RCC 7860 (cell line): ENCODE data around the gene NMS.

Experiments
- DNase-seq: peaks from one replicate; pipeline ENCODE4 v3.0.0-alpha.2; 2015; ENCODE audit warnings: low spot score
- FAIRE-seq: peaks from 2 replicates; lab custom pipeline; 2012; peaks lifted over from hg19 to GRCh38; lab: Jason Lieb, UNC

The NMS gene

DNA sequence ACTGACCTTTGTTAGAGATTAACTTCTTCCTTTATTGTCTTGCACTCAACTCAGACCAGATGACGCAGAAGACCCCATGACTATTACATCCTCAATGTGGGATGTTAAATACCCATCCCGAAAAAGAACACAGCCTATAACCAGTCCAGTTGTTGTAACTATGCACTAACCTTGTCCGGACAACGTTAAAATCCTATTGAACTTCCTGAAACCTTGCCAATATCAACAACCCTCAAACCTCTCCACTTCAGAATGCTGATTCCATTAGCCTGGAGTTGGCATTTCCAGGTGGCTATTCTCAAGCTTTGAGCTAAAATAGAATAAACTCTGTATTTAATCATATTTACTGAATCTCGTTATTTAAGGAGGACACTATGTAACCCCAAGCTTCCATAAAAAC, 13.6 kb downstream of the NMS start:
- no peak for FAIRE-seq
- no peak for DNase-seq

DNA sequence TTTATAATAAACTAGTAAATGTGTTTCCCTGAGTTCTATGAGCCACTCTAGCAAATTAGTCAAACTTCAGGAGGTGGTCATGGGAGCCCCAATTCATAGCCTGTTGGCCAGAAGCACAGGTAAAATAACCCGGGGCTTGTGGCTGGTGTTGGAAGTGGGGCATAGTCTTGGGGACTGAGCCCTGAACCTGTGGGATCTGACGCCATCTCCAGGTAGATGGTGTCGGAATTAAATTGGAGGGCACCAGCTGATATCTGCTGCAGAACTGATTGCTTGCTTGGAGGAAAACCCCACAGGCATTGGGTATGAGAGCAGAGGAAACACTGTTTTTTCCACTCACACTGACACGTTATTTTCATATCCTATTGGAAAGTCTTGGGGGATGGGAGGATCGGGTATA, 14.1 kb downstream of the NMS start:
- DNase-seq (no peak), FAIRE-seq (no peak)

DNA sequence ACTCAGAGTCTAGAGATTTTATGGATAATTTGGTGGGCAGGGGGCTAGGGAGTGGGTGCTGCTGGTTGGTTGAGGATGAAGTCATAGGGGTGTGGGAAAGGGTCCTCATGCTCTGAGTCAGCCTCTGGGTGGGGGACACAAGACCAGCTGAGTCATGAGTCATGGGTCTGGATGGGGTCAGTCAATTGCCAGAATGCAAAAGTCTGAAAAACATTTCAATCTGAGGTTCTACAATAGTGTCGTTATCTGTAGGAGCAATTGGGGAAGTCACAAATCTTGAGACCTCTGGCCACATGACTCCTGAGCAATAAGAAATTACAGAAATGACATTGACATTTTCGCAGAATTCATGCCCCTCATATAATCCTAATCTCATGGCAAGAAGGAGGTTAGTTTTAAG, 15.1 kb downstream of the NMS start:
- DNase-seq (no peak), FAIRE-seq (no peak)

DNA sequence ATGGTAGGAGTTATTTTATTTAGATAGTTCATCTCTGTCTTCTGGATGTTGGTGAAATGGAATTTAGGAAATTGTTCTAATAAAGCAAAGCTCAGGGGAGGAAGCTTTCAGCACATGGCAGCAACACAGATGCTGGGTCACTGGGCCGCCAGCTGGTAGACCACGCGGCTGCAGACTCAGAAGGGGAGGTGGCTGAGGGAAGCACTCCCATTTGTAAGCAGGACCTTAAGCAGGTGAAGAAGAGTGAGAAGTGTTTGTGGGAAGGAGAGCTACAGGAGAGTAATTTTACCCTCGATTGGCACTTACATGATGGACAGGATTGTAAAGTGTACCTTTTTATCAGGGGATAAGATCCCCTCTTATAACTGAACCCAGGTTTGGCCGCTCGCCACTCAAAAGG, 24.4 kb downstream of the NMS start:
- DNase-seq (no peak), FAIRE-seq (no peak)

DNA sequence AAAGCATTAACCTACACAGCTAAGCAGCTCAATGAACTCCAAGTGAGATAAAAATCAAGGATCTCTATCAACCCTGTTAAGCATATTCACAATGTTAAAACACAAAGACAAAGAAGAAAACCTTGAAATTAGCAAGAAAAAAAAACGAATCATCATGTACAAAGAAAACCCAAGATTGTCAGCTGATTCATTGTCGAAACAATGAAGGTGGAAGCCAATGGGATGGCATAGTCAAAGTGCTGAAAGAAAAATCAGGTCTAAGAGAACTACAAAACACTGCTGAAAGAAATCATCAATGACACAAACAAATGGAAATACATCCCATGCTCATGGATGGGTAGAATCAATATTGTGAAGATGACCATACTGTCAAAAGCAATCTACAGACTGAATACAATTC, 32.5 kb downstream of the NMS start:
- no peak for FAIRE-seq
- DNase-seq, result no peak

DNA sequence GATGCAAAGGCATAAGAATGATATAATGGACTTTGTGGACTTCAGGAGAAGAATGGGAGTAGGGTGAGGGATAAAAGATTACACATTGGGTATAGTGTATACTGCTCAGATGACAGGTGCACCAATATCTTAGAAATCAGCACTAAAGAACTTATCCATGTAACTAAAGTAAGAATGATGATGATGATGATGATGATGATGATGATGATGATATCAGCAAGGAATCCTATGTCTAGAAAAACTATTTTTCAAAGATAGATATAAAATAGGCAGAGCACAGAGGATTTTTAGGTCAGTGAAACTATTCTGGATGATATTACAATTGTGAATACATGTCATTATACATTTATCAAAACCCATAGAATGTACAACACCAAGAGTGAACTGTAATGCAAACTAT, 34.3 kb downstream of the NMS start:
- DNase-seq, result no peak
- FAIRE-seq, result no peak

DNA sequence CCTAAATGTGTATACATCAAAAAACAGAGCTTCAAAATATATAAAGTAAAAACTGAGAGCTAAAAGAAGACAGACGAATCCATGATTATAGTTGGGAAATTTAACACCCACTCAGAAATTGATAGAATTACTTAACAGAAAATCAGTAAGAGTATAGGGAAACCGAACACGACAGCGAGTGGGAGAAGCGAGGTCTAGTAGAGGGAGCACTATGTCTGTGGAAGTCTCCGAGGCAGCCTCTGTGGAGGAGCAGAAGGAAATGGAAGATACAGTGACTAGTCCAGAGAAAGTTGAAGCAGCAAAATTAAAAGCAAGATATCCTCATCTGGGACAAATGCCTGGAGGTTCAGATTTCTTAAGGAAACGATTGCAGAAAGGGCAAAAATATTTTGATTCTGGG, 38.8 kb downstream of the NMS start:
- no peak for DNase-seq
- FAIRE-seq, result no peak

DNA sequence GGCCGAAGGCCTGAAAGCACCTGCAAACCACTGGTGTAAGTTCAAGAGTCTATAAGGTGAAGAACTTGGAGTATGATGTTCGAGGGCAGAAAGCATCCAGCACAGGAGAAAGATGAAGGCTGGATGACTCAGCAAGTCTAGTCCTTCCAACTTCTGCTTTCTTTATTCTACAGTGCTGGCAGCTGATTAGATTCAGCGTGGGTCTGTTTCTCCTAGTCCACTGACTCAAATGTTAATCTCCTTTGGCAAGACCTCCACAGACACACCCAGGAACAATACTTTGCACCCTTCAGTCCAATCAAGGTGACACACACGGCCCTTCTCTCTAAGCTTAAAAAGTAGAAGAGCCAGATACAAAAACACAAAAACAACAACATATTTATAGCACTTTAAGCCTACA, 43.4 kb downstream of the NMS start:
- DNase-seq (no peak), FAIRE-seq (no peak)

DNA sequence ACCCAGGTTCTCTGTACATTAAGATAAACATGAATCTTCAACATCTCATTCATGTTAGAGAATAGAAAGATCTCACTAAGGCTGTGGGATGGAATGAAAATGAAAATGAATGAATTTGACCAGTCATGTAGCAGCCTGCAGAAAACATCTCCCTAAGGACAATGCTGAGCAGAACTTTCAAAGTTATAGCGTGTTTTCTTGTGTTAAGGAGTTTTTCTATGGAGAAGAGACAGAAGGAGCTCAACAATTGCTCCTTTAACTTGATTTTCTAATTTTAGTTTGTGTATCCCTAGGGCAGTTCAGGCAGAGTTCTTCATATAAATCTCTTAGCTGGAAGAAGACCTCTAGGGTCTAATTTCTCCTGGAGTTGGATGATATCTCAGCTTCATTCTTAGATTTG, 47.3 kb downstream of the NMS start:
- no peak for DNase-seq
- FAIRE-seq, result no peak

DNA sequence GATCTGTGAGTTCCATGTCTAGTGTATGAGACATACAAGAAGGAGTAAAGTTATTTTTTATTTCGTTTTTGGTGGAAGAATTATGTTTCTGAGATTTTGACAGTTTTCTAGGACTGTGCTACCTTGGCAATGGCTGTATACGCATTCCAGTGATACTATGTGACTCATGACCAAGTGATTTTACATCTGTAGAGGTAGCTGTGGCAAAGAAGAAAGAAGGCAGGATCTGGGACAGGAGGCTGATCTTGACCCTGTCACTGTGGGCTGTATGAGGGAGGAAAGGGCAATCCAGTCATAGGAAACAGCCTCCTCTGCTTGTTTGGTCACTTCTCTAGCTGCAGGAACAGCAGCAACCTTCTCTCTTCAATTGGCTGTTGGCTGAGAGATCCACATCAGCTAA, 48.5 kb downstream of the NMS start:
- DNase-seq (no peak), FAIRE-seq (no peak)

DNA sequence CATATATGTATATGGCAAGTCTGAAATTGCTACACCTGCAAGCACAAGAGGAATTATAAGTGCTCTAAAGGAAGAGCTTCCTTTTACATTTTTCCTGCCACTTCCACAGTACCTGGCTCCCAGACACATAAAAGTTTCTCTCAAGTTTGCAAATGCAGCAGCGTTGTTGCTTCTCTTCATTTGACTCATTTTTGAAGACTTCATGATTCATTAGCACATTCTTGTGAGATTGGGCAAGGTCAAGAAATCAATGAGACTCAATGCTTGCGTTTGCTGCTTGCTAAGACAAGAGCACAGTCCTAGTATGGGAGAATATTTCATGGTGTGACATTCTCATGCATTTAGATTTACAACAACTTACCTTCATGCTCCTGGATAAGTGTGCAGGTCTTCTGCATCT, 49.9 kb downstream of the NMS start:
- FAIRE-seq (no peak), DNase-seq (no peak)

DNA sequence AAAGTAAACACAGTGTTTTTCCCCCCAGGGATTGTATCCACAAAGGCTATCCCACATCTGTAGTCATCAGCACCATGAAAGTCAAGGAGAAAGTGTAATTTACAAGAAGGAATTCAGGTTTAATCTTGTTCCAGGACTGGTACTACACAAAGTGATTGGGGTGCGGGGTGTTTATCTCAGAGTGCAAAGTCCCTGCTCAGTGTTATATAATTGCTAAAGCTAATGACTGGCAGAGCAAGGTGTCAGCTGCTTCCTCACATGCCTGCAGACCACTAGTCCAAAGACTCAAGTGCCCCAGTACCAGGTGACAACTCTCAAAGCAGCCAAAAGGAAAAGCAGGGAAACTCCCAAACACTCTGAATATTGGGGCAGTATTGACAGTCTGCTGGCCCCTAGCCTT, 52.1 kb downstream of the NMS start:
- FAIRE-seq (no peak), DNase-seq (no peak)

DNA sequence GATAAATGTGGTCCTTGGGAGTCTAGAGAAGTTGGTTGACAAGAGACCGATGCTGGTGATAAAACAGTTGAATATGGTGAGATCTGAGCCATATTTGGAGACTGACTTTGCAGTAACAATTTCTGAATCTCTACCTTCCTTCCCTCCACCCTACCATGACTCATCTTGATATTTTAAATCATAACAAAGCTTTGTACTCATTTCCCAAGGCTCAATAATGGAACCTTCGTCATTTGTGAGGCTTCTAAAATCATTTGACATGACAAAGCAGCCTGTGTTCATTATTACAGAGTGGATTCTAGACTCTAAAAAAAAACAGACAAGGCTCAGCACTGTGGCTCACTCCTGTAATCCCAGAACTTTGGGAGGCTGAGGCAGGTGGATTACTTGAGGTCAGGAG, 54.0 kb downstream of the NMS start:
- DNase-seq, result no peak
- no peak for FAIRE-seq

DNA sequence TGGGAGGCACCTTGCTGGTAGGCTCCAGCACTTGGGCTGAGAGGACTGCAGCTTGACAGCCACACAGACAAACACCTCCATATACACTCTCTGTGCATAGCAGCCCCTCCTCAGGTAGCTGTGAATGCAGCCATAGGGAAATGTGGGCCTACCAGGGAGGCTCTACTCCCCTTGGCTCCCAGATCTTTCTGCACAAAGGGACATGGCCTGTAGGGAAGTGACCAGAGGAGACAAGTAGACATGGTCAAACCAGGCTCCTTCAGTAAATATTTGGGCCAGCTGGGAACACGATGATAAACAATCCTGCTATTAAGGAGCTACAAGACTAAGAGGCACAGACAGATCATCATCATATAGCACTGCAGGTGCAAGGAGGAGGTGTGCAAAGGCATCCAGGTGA, 56.6 kb downstream of the NMS start:
- FAIRE-seq (no peak), DNase-seq (no peak)

DNA sequence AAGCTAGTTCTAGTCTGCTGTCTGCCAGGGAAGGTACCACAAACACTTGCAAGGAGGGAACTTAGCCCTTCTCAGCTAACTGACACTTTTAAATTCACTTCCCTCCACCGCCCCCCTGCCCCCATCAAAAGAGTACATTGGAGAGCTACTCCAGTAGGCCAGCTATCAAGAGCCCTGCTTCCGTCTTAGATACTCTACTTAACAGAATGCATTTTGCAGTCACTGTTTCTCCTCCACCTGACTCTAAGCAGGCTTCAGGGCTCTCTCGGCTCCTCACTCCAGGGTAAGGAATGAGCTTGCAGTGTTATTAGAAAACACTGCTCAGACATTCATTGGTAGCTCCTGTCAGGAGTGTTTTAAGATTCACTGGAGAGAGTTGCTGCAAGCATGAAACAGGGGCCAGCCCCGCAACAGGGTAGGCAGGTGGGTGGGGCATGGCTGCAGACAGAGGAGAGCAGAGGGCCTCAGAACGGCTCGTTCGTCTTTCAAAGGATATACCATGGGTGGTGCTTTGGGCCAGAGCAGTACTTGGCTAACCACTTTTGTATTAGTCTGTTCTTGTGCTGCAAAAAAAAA, 57.2 kb downstream of the NMS start:
- DNase-seq (no peak), FAIRE-seq (no peak)

DNA sequence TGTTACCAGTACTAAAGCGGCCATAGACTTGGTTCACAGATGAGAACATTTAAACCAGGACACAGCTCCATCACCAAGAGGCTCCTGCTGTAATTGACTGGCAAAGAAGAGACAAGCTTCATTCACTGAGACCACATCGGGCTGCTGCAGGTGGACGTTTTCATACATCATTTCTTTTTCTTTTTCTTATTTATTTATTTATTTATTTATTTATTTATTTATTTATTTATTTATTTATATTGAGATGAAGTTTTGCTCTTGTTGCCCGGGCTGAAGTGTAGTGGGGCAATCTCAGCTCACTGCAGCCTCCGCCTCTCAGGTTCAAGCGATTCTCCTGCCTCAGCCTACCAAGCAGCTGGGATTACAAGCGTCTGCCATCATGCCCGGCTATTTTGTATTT, 58.9 kb downstream of the NMS start:
- DNase-seq, result no peak
- FAIRE-seq, result no peak

DNA sequence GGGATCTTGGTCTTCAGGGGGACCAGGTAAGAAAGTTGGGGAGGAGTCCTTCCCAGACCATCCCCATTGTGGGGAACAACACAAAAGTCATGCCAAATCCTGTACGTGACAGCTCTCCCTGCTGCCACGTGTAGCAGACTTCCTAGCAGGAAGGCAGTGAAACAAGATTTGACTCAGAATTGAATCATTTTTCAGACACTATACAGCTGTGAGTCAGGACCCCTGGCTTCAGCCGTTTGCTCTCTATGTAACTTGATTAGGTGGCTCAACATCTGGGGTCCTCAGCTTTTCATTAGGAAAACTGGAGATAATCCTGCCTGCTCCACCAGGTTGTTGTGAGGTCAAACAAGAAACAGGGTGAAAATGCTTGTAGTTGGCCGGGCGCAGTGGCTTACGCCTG, 59.6 kb downstream of the NMS start:
- FAIRE-seq (no peak), DNase-seq (no peak)
